HepG2 (cell line): ENCODE results near the gene CFAP221. TPM values are rescaled to one million over a fixed set of nuclear protein-coding genes. Genes with fewer than 3 reads are reported as not detected.

ENCODE experiments used
- ARID3A ChIP-seq: IDR thresholded peaks from 2 replicates; pipeline ENCODE4 v1.6.1; 2012; ENCODE audit warnings: low read depth, low read length, improper control_type of control experiment
- FOXA1 ChIP-seq, 2 experiments: fragments of 450-650 bp in 1 of 2; sonication (generic) in 1 of 2; formaldehyde crosslinking in 1 of 2; IDR thresholded peaks; 2 replicates each; pipeline versions ENCODE4 v1.4.0 to v1.6.1; 2016 to 2020; ENCODE audit warnings: missing genetic modification reagents in 1 of 2
- GZF1 ChIP-seq: sonication (generic); formaldehyde crosslinking; IDR thresholded peaks from 2 replicates; pipeline ENCODE4 v1.5.1; 2020; ENCODE audit warnings: mild to moderate bottlenecking, missing genetic modification reagents
- KLF12 ChIP-seq: sonication (generic); formaldehyde crosslinking; IDR thresholded peaks from 2 replicates; pipeline ENCODE4 v1.4.0; 2020; ENCODE audit warnings: missing genetic modification reagents, borderline replicate concordance
- NCOA2 ChIP-seq: sonication (generic); formaldehyde crosslinking; IDR thresholded peaks from 2 replicates; pipeline ENCODE4 v1.8.0; 2022; ENCODE audit warnings: inconsistent platforms
- RBFOX2 ChIP-seq: fragments of 200-400 bp; formaldehyde crosslinking; IDR thresholded peaks from 2 replicates; pipeline ENCODE4 v1.6.1; 2017; ENCODE audit warnings: low read depth, mild to moderate bottlenecking, low read length
- ZNF160 ChIP-seq: sonication (generic); formaldehyde crosslinking; IDR thresholded peaks from 2 replicates; pipeline ENCODE4 v1.8.0; 2022; ENCODE audit warnings: mild to moderate bottlenecking, inconsistent platforms, missing genetic modification reagents
- ZNF280B ChIP-seq: sonication (generic); formaldehyde crosslinking; IDR thresholded peaks from 2 replicates; pipeline ENCODE4 v1.5.0; 2020; ENCODE audit warnings: missing genetic modification reagents, mild to moderate bottlenecking, borderline replicate concordance
- ZNF33B ChIP-seq: sonication (generic); formaldehyde crosslinking; IDR thresholded peaks from 2 replicates; pipeline ENCODE4 v1.5.1; 2020; ENCODE audit warnings: mild to moderate bottlenecking, missing genetic modification reagents
- ZNF446 ChIP-seq: sonication (generic); formaldehyde crosslinking; IDR thresholded peaks from 2 replicates; pipeline ENCODE4 v1.5.0; 2020; ENCODE audit warnings: mild to moderate bottlenecking, missing genetic modification reagents
- ZNF501 ChIP-seq: sonication (generic); formaldehyde crosslinking; IDR thresholded peaks from 2 replicates; pipeline ENCODE4 v1.5.1; 2020; ENCODE audit warnings: mild to moderate bottlenecking, moderate library complexity, missing genetic modification reagents
- ZUFSP ChIP-seq: sonication (generic); formaldehyde crosslinking; IDR thresholded peaks from 2 replicates; pipeline ENCODE4 v1.9.0; 2021; ENCODE audit warnings: missing genetic modification reagents, mild to moderate bottlenecking, borderline replicate concordance
- polyA plus RNA-seq, 8 experiments: library from polyadenylated mRNA; depleted of rRNA in 3 of 8; stranded (reverse) in 7 of 8; unstranded in 1 of 8; fragments of >200 nt; fragmentation: Illumina TruSeq in 4 of 8; extraction: Trizol in 4 of 8; gene quantifications; 2 replicates each; pipeline versions ENCODE4 v1.2.1 to v1.2.3, GENCODE V29; 2011 to 2016; ENCODE audit warnings: low read depth in 4 of 8, missing spikeins in 1 of 8, mixed read lengths in 1 of 8; ENCODE audit not compliant: insufficient read depth in 1 of 8
- total RNA-seq, 5 experiments: library from RNA; depleted of rRNA; stranded (reverse); fragments of >200 nt; fragmentation: Illumina TruSeq; extraction: Trizol; gene quantifications; 2 replicates each; pipeline ENCODE4 v1.2.3, GENCODE V29; 2016; ENCODE audit warnings: low read depth in 1 of 5
- TF ChIP-seq, protein P1 (sequence below): sonication (generic); formaldehyde crosslinking; IDR thresholded peaks from 2 replicates; pipeline ENCODE4 v1.8.1; 2023; ENCODE audit warnings: missing genetic modification reagents, mild to moderate bottlenecking, borderline replicate concordance

CFAP221 gene
- total and polyA plus RNA-seq, 2 of the 13 experiments (the other 11 are each of a cell fraction or from before 2014, with no cell fraction given) = not detected

GRCh38 chr2:119567292-119567691, 23.0 kb downstream of the CFAP221 start (continued):
- TF ChIP-seq ARID3A = no peak
- no peak for TF ChIP-seq ZNF280B (CRISPR knock-in tag)
- no peak for TF ChIP-seq ZUFSP
- TF ChIP-seq GZF1 = no peak
- no peak for TF ChIP-seq ZNF160 (CRISPR knock-in tag)
- no peak for TF ChIP-seq KLF12 (CRISPR knock-in tag)
- TF ChIP-seq FOXA1 (IDR thresholded peaks at IDR 0.05) = no peak
- no peak for TF ChIP-seq FOXA1 (CRISPR knock-in tag; IDR thresholded peaks at IDR 0.05)
- TF ChIP-seq RBFOX2 = no peak
- no peak for TF ChIP-seq ZNF446 (CRISPR knock-in tag)
- TF ChIP-seq, protein P1, sequence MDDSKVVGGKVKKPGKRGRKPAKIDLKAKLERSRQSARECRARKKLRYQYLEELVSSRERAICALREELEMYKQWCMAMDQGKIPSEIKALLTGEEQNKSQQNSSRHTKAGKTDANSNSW (CRISPR knock-in tag) = no peak
- no peak for TF ChIP-seq ZNF501 (CRISPR knock-in tag)
- no peak for TF ChIP-seq ZNF33B (CRISPR knock-in tag)
- no peak for TF ChIP-seq NCOA2
